ENCODE data around the gene TFF3.

TFF3 gene

DNA sequence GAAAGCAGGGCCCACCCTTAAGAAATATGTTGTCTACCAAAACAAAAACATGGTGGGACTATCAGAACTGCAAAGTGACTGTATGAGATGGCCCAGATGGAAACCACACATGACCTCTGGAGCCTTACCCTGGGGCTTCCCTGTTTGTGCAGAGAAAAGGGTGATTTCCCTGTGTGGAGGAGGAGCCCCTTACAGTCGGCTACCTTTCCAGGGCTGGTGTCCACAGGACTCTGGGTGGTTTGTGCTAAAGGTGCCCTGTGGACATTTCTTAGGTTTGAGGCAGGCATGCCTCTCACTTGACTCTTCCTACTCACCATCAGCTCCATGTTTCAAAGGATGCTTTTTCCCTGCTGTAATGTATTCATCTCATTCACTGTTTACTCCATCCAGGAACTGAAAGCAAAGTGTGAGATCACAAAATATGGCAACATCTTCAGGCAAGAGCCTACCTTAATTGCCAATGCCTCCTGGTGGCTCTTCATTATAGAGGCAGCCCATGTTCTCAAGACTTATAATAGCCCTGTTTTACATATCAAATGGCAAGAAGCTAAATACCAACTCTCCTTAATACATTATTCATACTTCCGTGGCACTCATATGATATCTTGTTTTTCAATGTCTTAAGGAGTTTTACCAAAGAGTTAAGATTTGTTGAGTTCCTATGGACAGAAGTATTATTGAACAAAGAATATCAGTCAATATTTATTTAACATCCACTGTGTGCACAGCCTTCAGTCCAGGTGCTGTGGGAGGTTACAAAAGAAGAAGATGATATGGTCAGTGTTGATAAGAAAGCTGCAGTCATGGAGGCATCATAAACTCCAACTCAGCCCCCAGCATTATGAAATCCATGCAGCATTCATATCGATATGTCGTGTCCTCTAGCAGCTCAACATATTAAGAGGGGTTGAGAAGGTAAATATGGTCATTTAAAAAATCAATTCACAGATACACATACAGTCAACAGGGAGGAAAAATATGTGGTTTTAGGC is 15.5 kb upstream of the TFF3 start:
- DNase-seq (ENCODE audit: extremely low spot score): no peak
- POLR2A ChIA-PET: no interaction called here
- CTCF ChIA-PET: interaction anchor here (1.1 kb wide), 1 partner anchor 72 kb away, joined by 3 read pairs; no protein-coding TSS in a partner anchor
- TF ChIP-seq SUZ12 (IDR thresholded peaks at IDR 0.05): no peak
- TF ChIP-seq FOXK2 (IDR thresholded peaks at IDR 0.05): no peak
- TF ChIP-seq ELF4 (IDR thresholded peaks at IDR 0.05): no peak
- TF ChIP-seq BHLHE40 (IDR thresholded peaks at IDR 0.05; ENCODE audit: borderline replicate concordance): no peak
- no peak for TF ChIP-seq SP1 (IDR thresholded peaks at IDR 0.05)
- no peak for TF ChIP-seq FOXM1 (IDR thresholded peaks at IDR 0.05; ENCODE audit: borderline replicate concordance)

DNA sequence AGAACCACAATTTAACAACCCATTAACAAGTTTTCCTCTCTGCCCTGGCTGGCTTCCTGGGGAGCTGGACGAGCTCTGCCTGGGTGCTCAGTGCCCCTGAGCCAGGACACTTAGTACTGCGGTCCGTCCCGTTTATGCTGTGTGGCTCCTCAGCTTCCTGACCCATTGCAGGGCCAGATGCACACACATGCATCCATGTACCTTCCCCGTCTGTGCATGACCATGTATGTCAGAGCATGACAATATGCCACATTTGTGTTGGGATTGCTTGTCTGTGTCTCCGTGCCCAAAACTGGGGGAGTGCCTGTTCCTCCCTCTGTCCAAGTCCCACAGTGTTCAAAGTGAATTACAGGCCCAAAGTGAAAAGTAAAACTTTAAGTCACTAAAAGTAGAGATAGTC is 9.7 kb upstream of the TFF3 start:
- no peak for DNase-seq (ENCODE audit: extremely low spot score)
- CTCF ChIA-PET: interaction anchor here (0.6 to 0.7 kb wide), 3 partner anchors 16 to 138 kb away, joined by 3 read pairs; no protein-coding TSS in a partner anchor
- TF ChIP-seq NFRKB (IDR thresholded peaks at IDR 0.05): no peak
- no peak for TF ChIP-seq FOXM1 (IDR thresholded peaks at IDR 0.05; ENCODE audit: borderline replicate concordance)
- TF ChIP-seq SP1 (IDR thresholded peaks at IDR 0.05): no peak
- no peak for TF ChIP-seq LEF1 (IDR thresholded peaks at IDR 0.05; ENCODE audit: borderline replicate concordance)
- no peak for TF ChIP-seq BHLHE40 (IDR thresholded peaks at IDR 0.05; ENCODE audit: borderline replicate concordance)
- TF ChIP-seq L3MBTL2 (conservative IDR thresholded peaks at IDR 0.05): no peak
- TF ChIP-seq FOXA1 (IDR thresholded peaks at IDR 0.05): no peak
- TF ChIP-seq SUZ12 (IDR thresholded peaks at IDR 0.05): no peak
- no peak for TF ChIP-seq ZNF384 (IDR thresholded peaks at IDR 0.05)
- no peak for TF ChIP-seq TARDBP (IDR thresholded peaks at IDR 0.05)
- no peak for TF ChIP-seq ARNT (IDR thresholded peaks at IDR 0.05)
- TF ChIP-seq FOXK2 (IDR thresholded peaks at IDR 0.05): no peak
- no peak for TF ChIP-seq HDGF (IDR thresholded peaks at IDR 0.05; ENCODE audit: borderline replicate concordance)
- TF ChIP-seq, protein P1, sequence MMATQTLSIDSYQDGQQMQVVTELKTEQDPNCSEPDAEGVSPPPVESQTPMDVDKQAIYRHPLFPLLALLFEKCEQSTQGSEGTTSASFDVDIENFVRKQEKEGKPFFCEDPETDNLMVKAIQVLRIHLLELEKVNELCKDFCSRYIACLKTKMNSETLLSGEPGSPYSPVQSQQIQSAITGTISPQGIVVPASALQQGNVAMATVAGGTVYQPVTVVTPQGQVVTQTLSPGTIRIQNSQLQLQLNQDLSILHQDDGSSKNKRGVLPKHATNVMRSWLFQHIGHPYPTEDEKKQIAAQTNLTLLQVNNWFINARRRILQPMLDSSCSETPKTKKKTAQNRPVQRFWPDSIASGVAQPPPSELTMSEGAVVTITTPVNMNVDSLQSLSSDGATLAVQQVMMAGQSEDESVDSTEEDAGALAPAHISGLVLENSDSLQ (IDR thresholded peaks at IDR 0.05): no peak
- TF ChIP-seq ELF4 (IDR thresholded peaks at IDR 0.05): no peak
- POLR2A ChIA-PET: no interaction called here

DNA sequence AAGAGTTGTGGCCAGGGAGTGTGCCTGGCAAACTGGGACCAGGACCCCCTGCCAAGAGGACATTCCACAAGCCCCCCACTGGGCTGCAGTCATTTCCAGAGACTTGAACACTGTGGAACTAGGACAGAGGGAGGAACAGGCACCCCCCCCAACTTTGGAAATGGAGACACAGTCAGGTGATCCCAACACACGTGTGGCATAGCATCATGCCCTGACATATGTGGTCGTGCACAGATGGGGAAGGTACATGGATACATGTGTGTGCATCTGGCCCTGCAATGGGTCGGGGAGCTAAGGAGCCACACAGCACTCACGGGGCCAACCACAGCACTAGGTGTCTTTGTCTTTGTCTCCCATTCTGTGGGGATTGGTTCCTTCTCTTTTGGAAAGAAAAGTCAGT is 6.6 kb upstream of the TFF3 start:
- ChIA-PET CTCF (no interaction called here), POLR2A (no interaction called here)
- no peak for DNase-seq (ENCODE audit: extremely low spot score)

DNA sequence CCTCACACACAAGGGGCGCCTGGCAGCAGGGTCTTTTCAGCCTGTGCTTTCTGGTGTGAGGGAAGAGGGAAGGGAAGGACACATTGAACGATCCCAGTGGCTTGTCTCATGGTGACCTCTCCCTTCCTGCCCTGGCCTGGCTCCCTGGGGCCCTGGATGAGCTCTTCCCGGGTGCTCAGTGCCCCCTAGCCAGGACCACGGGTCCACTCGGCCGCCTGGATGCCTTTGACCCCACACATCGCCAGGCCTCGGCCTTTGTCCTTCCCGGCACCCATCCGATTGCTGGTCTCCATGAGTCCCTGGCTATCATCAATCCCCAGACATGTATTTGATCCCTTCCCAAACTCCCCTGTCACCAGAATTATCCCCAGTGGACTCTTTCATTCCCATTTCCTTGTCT is 6.0 kb upstream of the TFF3 start:
- ChIA-PET POLR2A (no interaction called here), CTCF (no interaction called here)
- DNase-seq (ENCODE audit: extremely low spot score): no peak
- TF ChIP-seq HDGF (IDR thresholded peaks at IDR 0.05; ENCODE audit: borderline replicate concordance) (no peak), FOXA1 (IDR thresholded peaks at IDR 0.05) (no peak), L3MBTL2 (conservative IDR thresholded peaks at IDR 0.05) (no peak), TARDBP (IDR thresholded peaks at IDR 0.05) (no peak), SUZ12 (IDR thresholded peaks at IDR 0.05) (no peak), ELF4 (IDR thresholded peaks at IDR 0.05) (no peak), FOXK2 (IDR thresholded peaks at IDR 0.05) (no peak), SP1 (IDR thresholded peaks at IDR 0.05) (no peak), LEF1 (IDR thresholded peaks at IDR 0.05; ENCODE audit: borderline replicate concordance) (no peak), ARNT (IDR thresholded peaks at IDR 0.05) (no peak), ZNF384 (IDR thresholded peaks at IDR 0.05) (no peak), NFRKB (IDR thresholded peaks at IDR 0.05) (no peak), CTBP1 (IDR thresholded peaks at IDR 0.05; ENCODE audit: borderline replicate concordance) (no peak), BHLHE40 (IDR thresholded peaks at IDR 0.05; ENCODE audit: borderline replicate concordance) (no peak), FOXM1 (IDR thresholded peaks at IDR 0.05; ENCODE audit: borderline replicate concordance) (no peak)
- TF ChIP-seq, protein P1 (IDR thresholded peaks at IDR 0.05): no peak

More for the DNA sequence above, 6.6 kb upstream of the TFF3 start:
- no peak for TF ChIP-seq HDGF (IDR thresholded peaks at IDR 0.05; ENCODE audit: borderline replicate concordance)
- TF ChIP-seq, protein P1 (IDR thresholded peaks at IDR 0.05): no peak
- no peak for TF ChIP-seq ZNF384 (IDR thresholded peaks at IDR 0.05)
- TF ChIP-seq ELF4 (IDR thresholded peaks at IDR 0.05): no peak
- TF ChIP-seq TARDBP (IDR thresholded peaks at IDR 0.05): no peak
- TF ChIP-seq FOXM1 (IDR thresholded peaks at IDR 0.05; ENCODE audit: borderline replicate concordance): no peak
- TF ChIP-seq SP1 (IDR thresholded peaks at IDR 0.05): no peak
- no peak for TF ChIP-seq LEF1 (IDR thresholded peaks at IDR 0.05; ENCODE audit: borderline replicate concordance)
- TF ChIP-seq L3MBTL2 (conservative IDR thresholded peaks at IDR 0.05): no peak

DNA sequence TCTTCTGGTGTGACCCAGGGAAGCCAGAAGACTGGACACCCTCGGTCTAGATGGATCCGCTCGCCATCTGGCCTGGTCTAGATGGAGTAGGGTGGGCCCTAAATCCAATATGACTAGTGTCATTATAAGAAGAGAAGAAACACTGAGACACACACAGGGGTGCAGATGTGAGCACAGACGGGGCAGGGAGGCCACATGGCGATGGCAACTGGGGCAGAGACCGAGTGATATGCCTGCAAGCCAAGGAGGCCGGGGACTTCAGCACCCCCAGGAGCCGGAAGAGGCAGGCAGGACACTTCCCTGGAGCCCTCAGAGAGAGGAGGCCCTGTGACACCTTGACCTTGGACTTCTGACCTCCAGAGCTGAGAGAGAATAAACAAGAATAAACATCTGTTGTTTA is 5.6 kb upstream of the TFF3 start:
- no peak for DNase-seq (ENCODE audit: extremely low spot score)
- no peak for TF ChIP-seq TARDBP (IDR thresholded peaks at IDR 0.05)
- POLR2A ChIA-PET: no interaction called here
- CTCF ChIA-PET: no interaction called here

DNA sequence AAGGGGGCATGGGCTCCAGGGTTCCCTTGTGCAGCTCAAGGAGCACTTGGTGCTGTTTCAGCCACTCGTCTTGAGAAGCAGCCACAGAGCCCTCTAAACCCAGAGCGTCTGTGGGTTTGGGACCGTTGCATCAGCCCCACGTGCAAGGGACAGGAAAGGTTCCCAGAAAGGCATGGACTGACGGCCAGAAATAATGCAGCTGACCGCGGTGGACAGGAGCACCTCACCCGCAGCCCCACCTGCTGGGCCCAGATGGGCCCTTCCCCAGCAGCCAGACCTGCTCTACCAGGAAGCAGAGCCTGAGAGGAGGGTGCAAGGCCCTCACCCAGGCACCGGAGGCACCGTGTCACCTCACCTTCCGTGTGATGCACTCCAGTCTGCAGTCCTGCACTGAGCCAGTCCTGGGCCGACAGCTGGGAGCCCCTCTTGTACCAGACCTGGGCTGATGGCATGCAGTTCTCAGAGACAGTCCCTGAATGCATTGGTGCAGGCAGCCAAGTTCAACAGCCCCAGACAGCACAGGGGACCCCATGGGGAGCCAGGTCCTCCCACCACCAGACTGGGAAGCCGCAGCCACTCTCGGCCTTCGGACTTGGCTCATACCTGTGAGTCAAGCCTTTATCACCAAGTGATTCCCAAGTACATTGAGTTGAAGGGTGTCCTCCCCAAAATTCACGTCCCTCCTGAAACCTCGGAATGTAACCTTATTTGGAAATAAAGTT is 4.8 kb upstream of the TFF3 start:
- TF ChIP-seq ARNT (IDR thresholded peaks at IDR 0.05): no peak
- no peak for TF ChIP-seq L3MBTL2 (conservative IDR thresholded peaks at IDR 0.05)
- no peak for TF ChIP-seq FOXK2 (IDR thresholded peaks at IDR 0.05)
- no peak for TF ChIP-seq ELF4 (IDR thresholded peaks at IDR 0.05)
- TF ChIP-seq FOXA1 (IDR thresholded peaks at IDR 0.05): no peak
- TF ChIP-seq FOXM1 (IDR thresholded peaks at IDR 0.05; ENCODE audit: borderline replicate concordance): no peak
- no peak for TF ChIP-seq LEF1 (IDR thresholded peaks at IDR 0.05; ENCODE audit: borderline replicate concordance)
- no peak for TF ChIP-seq SP1 (IDR thresholded peaks at IDR 0.05)
- no peak for TF ChIP-seq ZNF384 (IDR thresholded peaks at IDR 0.05)
- TF ChIP-seq, protein P1 (IDR thresholded peaks at IDR 0.05): no peak
- no peak for TF ChIP-seq HDGF (IDR thresholded peaks at IDR 0.05; ENCODE audit: borderline replicate concordance)
- TF ChIP-seq NFRKB (IDR thresholded peaks at IDR 0.05): no peak
- no peak for TF ChIP-seq CTBP1 (IDR thresholded peaks at IDR 0.05; ENCODE audit: borderline replicate concordance)
- TF ChIP-seq TARDBP (IDR thresholded peaks at IDR 0.05): no peak
- TF ChIP-seq BHLHE40 (IDR thresholded peaks at IDR 0.05; ENCODE audit: borderline replicate concordance): no peak
- TF ChIP-seq SUZ12 (IDR thresholded peaks at IDR 0.05): no peak
- ChIA-PET CTCF (no interaction called here), POLR2A (no interaction called here)
- DNase-seq (ENCODE audit: extremely low spot score): no peak

Measured in HEK293T (cell line).